HFF-Myc (cell line): ENCODE data around the gene CASP4.
"Not testable (repeated sequence)": the region's sequence is repeated elsewhere in the genome, so short reads cannot be mapped to it uniquely, and the experiment has no call there.

Experiments used
- DNase-seq: peaks from one replicate; pipeline ENCODE4 v3.0.0-alpha.2; 2011; ENCODE audit warnings: low read depth; ENCODE audit errors: extremely low read depth
- H3K4me3 ChIP-seq: replicated peaks from 2 replicates; pipeline ENCODE4 v1.5.1; 2011; ENCODE audit warnings: low read depth, mild to moderate bottlenecking, control low read depth, low read length
- CTCF ChIP-seq: IDR thresholded peaks from 2 replicates; pipeline ENCODE4 v1.5.1; 2012; ENCODE audit warnings: mild to moderate bottlenecking, low read depth, low read length, control low read depth; ENCODE audit errors: missing control alignments

CASP4 gene

GRCh38 chr11:104962852-104963251, 5.5 kb downstream of the CASP4 start:
- no peak overlapping the region for H3K4me3 ChIP-seq
- no peak for DNase-seq
- TF ChIP-seq CTCF: no peak

GRCh38 chr11:104957280-104957679, 11.1 kb downstream of the CASP4 start:
- H3K4me3 ChIP-seq: no peak overlapping the region
- TF ChIP-seq CTCF: no peak
- no peak for DNase-seq

- no peak for TF ChIP-seq CTCF
- no peak overlapping the region for H3K4me3 ChIP-seq
- DNase-seq: no peak
These were observed 11.8 kb downstream of the CASP4 start for GRCh38 chr11:104956528-104956927.

GRCh38 chr11:104946907-104947306, 21.5 kb downstream of the CASP4 start:
- TF ChIP-seq CTCF: peak; percentile 29
- no peak for DNase-seq
- H3K4me3 ChIP-seq: no peak overlapping the region

GRCh38 chr11:104944076-104944475, 24.3 kb downstream of the CASP4 start:
- no peak overlapping the region for H3K4me3 ChIP-seq
- TF ChIP-seq CTCF: no peak
- no peak for DNase-seq

- no peak for TF ChIP-seq CTCF
- DNase-seq: no peak
- no peak overlapping the region for H3K4me3 ChIP-seq
These were observed 24.8 kb downstream of the CASP4 start for GRCh38 chr11:104943561-104943960.

- no peak for DNase-seq
- no peak for TF ChIP-seq CTCF
- H3K4me3 ChIP-seq: no peak overlapping the region
These were observed 33.8 kb downstream of the CASP4 start for GRCh38 chr11:104934594-104934993.

GRCh38 chr11:104934073-104934472, 34.3 kb downstream of the CASP4 start:
- not testable (repeated sequence) for DNase-seq, H3K4me3 ChIP-seq
